Stomach (tissue), 9 donors: ENCODE measurements around the gene PGRMC1. TPM values are rescaled to one million over a fixed set of nuclear protein-coding genes. Genes with fewer than 3 reads are reported as not detected.
A peak's percentile ranks its signal among the peaks of the same experiment; 100 is the strongest.
"Not testable (repeated sequence)": the region's sequence is repeated elsewhere in the genome, so short reads cannot be mapped to it uniquely, and the experiment has no call there.

ENCODE experiments used
- DNase-seq, 2 donors: peaks; one replicate each; pipeline versions ENCODE4 v3.0.0 to v3.0.0-alpha.2; 2013 to 2019
- H3K27ac ChIP-seq, 5 donors: fragments of 200-600 bp in 4 of 5; sonication (generic) in 4 of 5; one replicate each; pipeline ENCODE4 v1.5.1; 2013 to 2019; ENCODE audit warnings: mild to moderate bottlenecking in 1 of 5, moderate library complexity in 1 of 5
- H3K27me3 ChIP-seq, 3 donors: fragments of 200-600 bp; sonication (generic); one replicate each; pipeline ENCODE4 v1.5.1; 2017 to 2019; ENCODE audit warnings: mixed run types in 1 of 3
- H3K36me3 ChIP-seq, 4 donors: fragments of 200-600 bp; sonication (generic); 1 replicate in 3 of 4; 2 replicates in 1 of 4; pipeline ENCODE4 v1.5.1; 2016 to 2019
- H3K4me1 ChIP-seq, 4 donors: fragments of 200-600 bp; sonication (generic); one replicate each; pipeline ENCODE4 v1.5.1; 2016 to 2019
- H3K4me3 ChIP-seq, 4 donors: fragments of 200-600 bp; sonication (generic) in 3 of 4; one replicate each; pipeline ENCODE4 v1.5.1; 2016 to 2019; ENCODE audit warnings: mild to moderate bottlenecking in 1 of 4
- H3K9me3 ChIP-seq, 4 donors: fragments of 200-600 bp; sonication (generic); one replicate each; pipeline ENCODE4 v1.5.1; 2016 to 2019
- EP300 ChIP-seq: sonication (generic); formaldehyde crosslinking; IDR thresholded peaks from one replicate; pipeline ENCODE4 v1.6.1; 2017; ENCODE audit warnings: antibody characterized with exemption
- POLR2A ChIP-seq, 4 donors: fragments of 450-650 bp; IDR thresholded peaks; one replicate each; pipeline ENCODE4 v1.6.1; 2016; ENCODE audit warnings: antibody characterized with exemption in 4 of 4, control low read depth in 2 of 4, mild to moderate bottlenecking in 1 of 4, moderate library complexity in 1 of 4
- POLR2AphosphoS5 ChIP-seq, 3 donors: sonication (generic); formaldehyde crosslinking; IDR thresholded peaks; one replicate each; pipeline ENCODE4 v1.6.1; 2016; ENCODE audit warnings: antibody characterized with exemption in 3 of 3
- WGBS, 5 donors: extraction: QIAGEN DNeasy Blood & Tissue Kit in 3 of 5; methylation state at CpG; one replicate each; pipeline versions ENCODE4 v1.1.5 to v1.1.7; 2013 to 2018; 5-methylcytosine and 5-hydroxymethylcytosine counted together
- intact Hi-C: fragments of 100-400 bp; cut with DNase I; formaldehyde crosslinking; loops from one replicate; pipeline ENCODE4 v1.15.1; 2023; ENCODE audit warnings: low total_unique reads
- polyA plus RNA-seq, 3 donors: library from polyadenylated mRNA; stranded (reverse); fragments of 200-250 nt; gene quantifications; one replicate each; pipeline ENCODE4 v1.2.3, GENCODE V29; 2013
- total RNA-seq, 5 donors: library from RNA; depleted of rRNA; stranded (reverse); fragments of >200 nt; gene quantifications; one replicate each; pipeline versions ENCODE4 v1.1.0 to v1.2.3, GENCODE V29; 2014 to 2016
- TF ChIP-seq, protein P1 (sequence below), 7 experiments: fragments of 450-650 bp in 4 of 7; fragments of 200-600 bp in 3 of 7; sonication (generic) in 3 of 7; IDR thresholded peaks; one replicate each; pipeline ENCODE4 v1.5.1; 2016 to 2019; ENCODE audit warnings: antibody characterized with exemption in 7 of 7, control low read depth in 2 of 7, mild to moderate bottlenecking in 1 of 7
- donor health status: healthy with polysubstance abuse.
- donor health status: Bipolar disorder and iron deficiency.
- donor health status: healthy.

PGRMC1 gene
- total and polyA plus RNA-seq, 8 donors: 9.8 to 198 (median 48.6) TPM

- no peak overlapping the region for H3K4me3 ChIP-seq
- no peak overlapping the region for H3K27ac ChIP-seq
- no peak for TF ChIP-seq POLR2A (IDR thresholded peaks at IDR 0.05)
- TF ChIP-seq, protein P1, sequence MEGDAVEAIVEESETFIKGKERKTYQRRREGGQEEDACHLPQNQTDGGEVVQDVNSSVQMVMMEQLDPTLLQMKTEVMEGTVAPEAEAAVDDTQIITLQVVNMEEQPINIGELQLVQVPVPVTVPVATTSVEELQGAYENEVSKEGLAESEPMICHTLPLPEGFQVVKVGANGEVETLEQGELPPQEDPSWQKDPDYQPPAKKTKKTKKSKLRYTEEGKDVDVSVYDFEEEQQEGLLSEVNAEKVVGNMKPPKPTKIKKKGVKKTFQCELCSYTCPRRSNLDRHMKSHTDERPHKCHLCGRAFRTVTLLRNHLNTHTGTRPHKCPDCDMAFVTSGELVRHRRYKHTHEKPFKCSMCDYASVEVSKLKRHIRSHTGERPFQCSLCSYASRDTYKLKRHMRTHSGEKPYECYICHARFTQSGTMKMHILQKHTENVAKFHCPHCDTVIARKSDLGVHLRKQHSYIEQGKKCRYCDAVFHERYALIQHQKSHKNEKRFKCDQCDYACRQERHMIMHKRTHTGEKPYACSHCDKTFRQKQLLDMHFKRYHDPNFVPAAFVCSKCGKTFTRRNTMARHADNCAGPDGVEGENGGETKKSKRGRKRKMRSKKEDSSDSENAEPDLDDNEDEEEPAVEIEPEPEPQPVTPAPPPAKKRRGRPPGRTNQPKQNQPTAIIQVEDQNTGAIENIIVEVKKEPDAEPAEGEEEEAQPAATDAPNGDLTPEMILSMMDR (IDR thresholded peaks at IDR 0.05): no peak
- no peak for TF ChIP-seq POLR2AphosphoS5 (IDR thresholded peaks at IDR 0.05)
- TF ChIP-seq EP300: no peak
- intact Hi-C loops: no loop called here
- no peaks in the 10 kb centered on the region for H3K27me3 ChIP-seq
- H3K9me3 ChIP-seq: no peaks in the 10 kb centered on the region
- no peaks in the 10 kb centered on the region for H3K36me3 ChIP-seq
- WGBS, 5 donors: 61 to 71% (median 68%) methylated on average over 5 of the region's 5 CpGs
- DNase-seq: peak in 1 of 2 donors; percentile 12
- no peaks in the 10 kb centered on the region for H3K4me1 ChIP-seq
Observed at GRCh38 chrX:119194621-119195020, 41.5 kb upstream of the PGRMC1 start.

- intact Hi-C loops: no loop called here
- WGBS, 5 donors: 76 to 91% (median 87%) methylated on average over 4 of the region's 4 CpGs
- no peak for DNase-seq
- H3K4me3 ChIP-seq: no peak overlapping the region
- no peaks in the 10 kb centered on the region for H3K27me3 ChIP-seq
- no peaks in the 10 kb centered on the region for H3K9me3 ChIP-seq
- H3K4me1 ChIP-seq: no peaks in the 10 kb centered on the region
- H3K27ac ChIP-seq: no peak overlapping the region
- TF ChIP-seq POLR2A (IDR thresholded peaks at IDR 0.05) (no peak), POLR2AphosphoS5 (IDR thresholded peaks at IDR 0.05) (no peak), EP300 (no peak)
- TF ChIP-seq, protein P1 (IDR thresholded peaks at IDR 0.05): no peak
- H3K36me3 ChIP-seq: no peaks in the 10 kb centered on the region
Observed at GRCh38 chrX:119201570-119201969, 34.5 kb upstream of the PGRMC1 start.

DNA sequence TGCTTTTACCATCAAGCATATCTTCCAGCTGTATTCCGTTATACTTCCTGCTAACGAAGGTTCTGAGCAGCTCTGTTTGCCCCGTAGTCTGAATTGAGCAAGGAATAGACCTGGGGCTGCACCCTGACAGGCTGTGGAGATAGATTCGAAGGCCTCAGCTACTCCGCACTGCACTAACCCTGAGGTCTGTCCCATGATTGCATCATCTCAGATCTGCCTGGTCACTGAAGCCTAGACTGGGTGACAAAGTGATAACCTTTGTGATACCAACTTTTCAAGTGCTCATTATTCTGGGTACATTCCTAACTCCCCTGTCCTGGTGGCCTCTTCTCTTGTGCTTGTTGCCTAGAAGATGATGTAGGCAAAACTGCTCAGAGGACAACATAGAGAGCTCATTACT is 29.9 kb upstream of the PGRMC1 start:
- intact Hi-C loops: no loop called here
- DNase-seq: no peak
- Histone ChIP-seq H3K4me3 (no peak overlapping the region), H3K4me1 (no peaks in the 10 kb centered on the region), H3K27ac (no peak overlapping the region), H3K27me3 (no peaks in the 10 kb centered on the region), H3K36me3 (no peaks in the 10 kb centered on the region), H3K9me3 (no peaks in the 10 kb centered on the region)
- WGBS, 5 donors: 53 to 79% (median 63%) methylated on average over 4 to 5 of the region's 5 CpGs
- TF ChIP-seq, protein P1 (IDR thresholded peaks at IDR 0.05): no peak
- no peak for TF ChIP-seq POLR2A (IDR thresholded peaks at IDR 0.05)
- TF ChIP-seq EP300: no peak
- no peak for TF ChIP-seq POLR2AphosphoS5 (IDR thresholded peaks at IDR 0.05)

- WGBS, 5 donors: 75 to 88% (median 81%) methylated on average over 8 to 10 of the region's 10 CpGs
- H3K27ac ChIP-seq, H3K4me1 ChIP-seq, H3K4me3 ChIP-seq, intact Hi-C loops, H3K9me3 ChIP-seq, H3K36me3 ChIP-seq, H3K27me3 ChIP-seq, DNase-seq: not testable (repeated sequence)
Observed at GRCh38 chrX:119207483-119207882, 28.6 kb upstream of the PGRMC1 start.

GRCh38 chrX:119208401-119209057 is 27.6 kb upstream of the PGRMC1 start:
- intact Hi-C loops: no loop called here
- WGBS, 5 donors: 87 to 96% (median 90%) methylated on average over 2 to 37 of the region's 37 CpGs

DNA sequence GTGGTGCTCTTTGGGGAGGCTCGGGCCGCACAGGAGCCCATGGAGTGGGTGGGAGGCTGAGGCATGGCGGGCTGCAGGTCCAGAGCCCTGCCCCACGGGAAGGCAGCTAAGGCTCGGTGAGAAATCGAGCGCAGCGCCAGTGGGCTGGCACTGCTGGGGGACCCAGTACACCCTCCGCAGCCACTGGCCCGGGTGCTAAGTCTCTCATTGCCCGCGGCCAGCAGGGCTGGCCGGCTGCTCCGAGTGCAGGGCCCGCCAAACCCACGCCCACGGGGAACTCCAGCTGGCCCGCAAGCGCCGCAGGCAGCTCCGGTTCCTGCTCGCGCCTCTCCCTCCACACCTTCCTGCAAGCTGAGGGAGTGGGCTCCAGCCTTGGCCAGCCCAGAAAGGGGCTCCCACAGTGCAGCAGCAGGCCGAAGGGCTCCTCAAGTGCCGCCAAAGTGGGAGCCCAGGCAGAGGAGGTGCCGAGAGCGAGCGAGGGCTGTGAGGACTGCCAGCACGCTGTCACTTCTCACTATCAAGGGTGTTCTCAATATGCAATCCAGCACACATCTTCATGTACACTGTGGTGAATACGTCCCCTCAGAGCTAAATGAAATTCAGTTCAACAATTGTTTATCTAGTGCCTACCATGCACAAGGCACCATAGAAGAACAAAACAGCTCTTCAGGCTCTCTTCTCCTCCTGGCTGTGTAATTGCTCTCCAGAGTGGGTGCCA is 25.0 kb upstream of the PGRMC1 start:
- DNase-seq, H3K9me3 ChIP-seq, H3K27ac ChIP-seq, H3K4me3 ChIP-seq, H3K4me1 ChIP-seq, intact Hi-C loops, H3K36me3 ChIP-seq, H3K27me3 ChIP-seq: not testable (repeated sequence)
- 87 to 95% (median 95%) methylated on average over 4 to 30 of the region's 30 CpGs for WGBS, 5 donors

More at GRCh38 chrX:119208401-119209057, 27.6 kb upstream of the PGRMC1 start:
- Histone ChIP-seq H3K36me3 (no peaks in the 10 kb centered on the region), H3K9me3 (no peaks in the 10 kb centered on the region), H3K27me3 (no peaks in the 10 kb centered on the region), H3K4me1 (no peaks in the 10 kb centered on the region), H3K27ac (no peak overlapping the region), H3K4me3 (no peak overlapping the region)
- no peak for DNase-seq
- TF ChIP-seq, protein P1 (IDR thresholded peaks at IDR 0.05): no peak
- TF ChIP-seq POLR2AphosphoS5 (IDR thresholded peaks at IDR 0.05) (no peak), EP300 (no peak), POLR2A (IDR thresholded peaks at IDR 0.05) (no peak)
